CD4-positive, alpha-beta T cell treated with Interleukin-1 beta for 1 hour (primary cell): ENCODE results near the gene ATP6V1D.
A peak's percentile ranks its signal among the peaks of the same experiment; 100 is the strongest.
"Not testable (repeated sequence)": the region's sequence is repeated elsewhere in the genome, so short reads cannot be mapped to it uniquely, and the experiment has no call there.

Experiments
- DNase-seq, 2 donors: peaks; one replicate each; pipeline ENCODE4 v3.0.0-alpha.2; 2020 to 2022

The ATP6V1D gene

DNA sequence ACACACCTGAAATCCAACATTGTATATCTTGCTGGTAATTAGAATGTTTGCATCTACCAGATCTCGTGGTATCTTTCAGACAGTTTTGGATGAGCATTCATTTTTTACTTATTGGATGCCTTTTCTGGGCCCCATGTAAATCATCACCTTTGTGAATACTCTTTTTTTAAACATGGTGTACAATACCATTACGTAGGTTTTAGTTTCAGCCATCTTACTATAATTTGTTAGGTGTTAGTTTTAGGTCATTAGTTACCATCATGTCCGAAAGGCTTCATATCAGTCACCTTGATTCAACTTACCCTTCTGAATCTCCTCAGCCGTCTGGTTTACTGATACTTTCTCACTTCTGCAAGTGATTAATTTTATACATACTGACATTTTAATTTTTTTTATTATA lies 5.9 kb upstream of the ATP6V1D start:
- no peak for DNase-seq

- DNase-seq = no peak
These were observed 1.0 kb upstream of the ATP6V1D start for GRCh38 chr14:67360470-67361206.

GRCh38 chr14:67358924-67359774 lies 455 bp downstream of the ATP6V1D start:
- no peak for DNase-seq

DNA sequence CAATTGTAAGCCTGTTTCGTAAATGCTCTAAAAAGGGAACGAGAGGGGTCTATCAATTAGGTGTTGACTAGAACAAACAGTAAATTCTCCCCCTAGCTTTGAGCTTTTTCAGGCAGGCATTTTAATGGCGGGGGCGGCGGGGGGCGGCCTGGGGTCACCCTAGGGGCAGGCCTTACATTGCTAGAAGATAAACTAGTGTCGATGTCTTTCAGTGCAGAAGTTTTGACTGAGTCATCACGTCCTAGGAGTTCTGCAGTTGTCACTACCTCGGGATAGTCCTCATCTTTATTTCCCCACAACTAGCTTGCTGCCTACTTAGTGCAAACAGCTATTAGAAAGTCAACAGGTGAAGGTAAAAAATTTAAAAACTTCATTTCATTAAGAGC lies 1.6 kb downstream of the ATP6V1D start:
- no peak for DNase-seq

- DNase-seq = no peak
These were observed 2.2 kb downstream of the ATP6V1D start for GRCh38 chr14:67357186-67357968.

DNA sequence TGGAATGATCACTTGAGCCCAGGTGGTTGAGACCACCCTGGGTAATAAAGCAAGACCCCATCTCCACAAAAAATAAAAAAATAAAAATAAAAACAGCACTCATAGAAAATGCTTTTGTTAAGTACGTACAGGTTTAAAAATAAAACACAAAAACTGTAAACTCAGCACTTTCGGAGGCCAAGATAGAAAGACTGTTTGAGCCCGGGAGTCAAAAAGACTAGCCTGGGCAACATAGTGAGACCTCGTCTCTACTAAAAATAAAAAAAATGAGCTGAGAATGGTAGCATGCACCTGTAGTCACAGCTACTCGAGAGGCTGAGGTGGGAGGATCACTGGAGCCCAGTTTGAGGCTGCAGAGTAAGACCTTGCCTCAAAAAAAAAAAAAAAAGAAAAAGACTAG lies 7.5 kb downstream of the ATP6V1D start:
- DNase-seq = no peak

GRCh38 chr14:67345583-67345982 lies 14.0 kb downstream of the ATP6V1D start:
- no peak for DNase-seq

DNA sequence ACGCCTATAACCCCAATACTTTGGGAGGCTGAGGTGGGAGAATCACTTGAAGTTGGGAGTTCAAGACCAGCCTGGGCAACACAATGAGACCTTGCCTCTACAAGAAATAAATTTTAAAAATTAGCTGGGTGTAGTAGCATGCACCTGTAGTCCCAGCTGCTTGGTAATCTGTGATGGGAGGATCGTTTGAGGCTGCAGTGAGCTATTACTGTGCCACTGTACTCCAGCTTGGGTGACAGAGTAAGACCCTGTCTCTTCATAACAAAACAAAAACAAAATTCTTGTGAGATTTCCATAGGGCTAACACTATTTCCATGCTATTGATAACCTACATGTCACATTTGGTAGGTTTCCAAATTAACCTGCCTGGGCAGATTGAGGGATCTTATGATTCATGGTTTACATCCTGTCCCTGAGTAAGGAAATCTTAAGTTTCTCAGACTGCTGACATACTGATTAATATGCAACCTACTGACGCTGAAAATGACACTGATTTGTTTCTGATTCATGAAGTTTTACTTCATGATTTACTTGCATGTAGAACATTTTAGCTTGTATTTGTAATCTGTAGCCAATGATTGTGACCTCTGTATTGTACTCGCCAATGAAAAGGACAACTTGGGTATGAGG lies 15.9 kb downstream of the ATP6V1D start:
- DNase-seq = no peak

DNA sequence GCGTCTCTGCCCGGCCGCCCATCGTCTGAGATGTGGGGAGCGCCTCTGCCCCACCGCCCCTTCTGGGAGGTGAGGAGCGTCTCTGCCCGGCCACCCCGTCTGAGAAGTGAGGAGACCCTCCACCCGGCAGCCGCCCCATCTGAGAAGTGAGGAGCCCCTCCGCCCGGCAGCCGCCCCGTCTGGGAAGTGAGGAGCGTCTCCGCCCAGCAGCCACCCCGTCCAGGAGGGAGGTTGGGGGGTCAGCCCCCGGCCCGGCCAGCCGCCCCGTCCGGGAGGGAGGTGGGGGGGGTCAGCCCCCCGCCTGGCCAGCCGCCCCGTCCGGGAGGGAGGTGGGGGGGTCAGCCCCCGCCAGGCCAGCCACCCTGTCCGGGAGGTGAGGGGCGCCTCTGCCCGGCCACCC lies 18.4 kb downstream of the ATP6V1D start:
- DNase-seq = not testable (repeated sequence)

DNA sequence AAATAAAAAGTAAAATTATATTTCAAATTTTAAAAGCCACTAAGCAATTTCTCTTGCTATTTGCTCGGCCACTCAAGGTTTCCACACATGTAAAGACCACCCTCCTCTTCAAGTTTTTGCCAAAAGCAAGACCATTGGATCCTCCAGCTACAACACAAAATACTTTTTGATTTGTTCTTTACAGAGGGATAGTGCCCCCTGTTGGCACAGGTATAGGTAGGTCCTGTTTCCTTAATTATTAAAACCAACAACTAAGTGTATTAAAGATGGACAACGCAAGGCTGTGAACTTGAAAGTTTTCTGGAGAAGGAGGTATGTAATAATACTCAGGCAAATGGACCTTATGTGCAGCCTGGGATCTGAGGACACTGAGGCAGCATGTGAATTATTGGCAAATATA lies 23.8 kb downstream of the ATP6V1D start:
- peak in 1 of 2 donors; percentile 21 for DNase-seq

DNA sequence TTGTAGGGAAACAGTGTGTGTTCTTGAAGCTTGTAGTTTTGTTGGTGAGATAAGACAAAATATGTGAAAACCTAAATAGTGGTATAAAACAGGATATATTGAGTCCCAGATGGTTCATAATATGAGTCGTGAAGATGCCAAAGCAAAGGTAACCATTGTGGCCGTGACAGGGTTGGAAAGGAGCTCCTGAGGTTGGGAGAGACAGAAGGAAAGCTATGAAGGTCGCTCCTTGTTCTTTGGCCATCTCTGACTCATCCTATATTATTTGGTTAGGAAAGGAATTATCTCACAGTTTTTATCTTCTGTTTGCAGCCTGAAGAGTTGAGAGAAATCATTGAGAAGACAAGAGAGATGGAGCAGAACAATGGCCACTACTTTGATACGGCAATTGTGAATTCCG lies 27.1 kb downstream of the ATP6V1D start:
- DNase-seq = no peak

DNA sequence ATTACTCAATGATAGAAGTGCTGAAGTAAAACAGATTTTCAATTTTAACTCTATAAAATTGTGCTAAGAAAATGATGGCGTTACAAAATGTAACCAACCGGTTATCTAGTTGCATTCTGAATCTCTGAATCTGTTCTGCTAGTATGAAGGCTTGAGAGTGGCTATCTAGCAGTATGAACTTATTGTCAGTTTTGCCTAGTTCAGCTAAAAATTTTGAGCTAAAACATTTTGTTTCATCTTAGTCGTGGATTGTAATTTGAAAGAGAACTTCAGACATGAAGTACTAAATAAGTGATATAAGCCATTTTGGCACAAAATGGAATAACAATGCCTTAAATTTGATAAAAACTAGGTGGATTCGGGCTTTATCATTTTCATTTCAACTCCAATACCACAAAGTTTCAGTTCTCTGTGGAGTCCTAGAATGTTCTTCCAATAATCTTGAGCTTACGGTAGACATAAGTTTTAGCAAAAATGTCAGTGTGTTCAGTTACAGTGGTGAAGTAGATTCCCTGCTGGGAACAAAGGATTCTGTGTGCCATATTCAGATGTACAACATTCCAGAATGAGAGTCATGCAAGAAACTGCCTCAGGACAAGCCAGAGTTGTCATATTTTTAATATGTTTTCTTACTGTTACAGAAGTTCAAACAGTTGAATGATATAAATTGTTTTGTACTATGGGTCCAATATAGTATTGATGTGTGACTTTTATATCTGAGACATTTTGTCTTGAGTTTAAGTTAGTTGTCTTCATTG lies 28.1 kb downstream of the ATP6V1D start:
- no peak for DNase-seq

DNA sequence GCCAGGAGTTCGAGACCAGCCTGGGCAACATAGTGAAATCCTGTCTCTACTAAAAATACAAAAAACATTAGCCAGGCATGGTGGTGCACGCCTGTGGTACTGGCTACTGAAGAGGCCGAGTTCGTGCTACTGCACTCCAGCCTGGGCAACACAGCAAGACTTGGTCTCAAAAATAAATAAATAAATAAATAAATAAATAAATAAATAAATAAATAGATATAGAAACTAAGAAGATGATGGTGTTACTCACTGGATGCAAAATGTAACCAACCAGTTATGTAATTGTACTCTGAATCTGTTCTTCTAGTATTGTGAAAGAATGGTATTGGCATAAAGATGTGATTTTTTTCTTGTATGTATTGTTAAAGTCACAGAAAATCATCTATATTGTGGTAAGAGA lies 29.9 kb downstream of the ATP6V1D start:
- not testable (repeated sequence) for DNase-seq

DNA sequence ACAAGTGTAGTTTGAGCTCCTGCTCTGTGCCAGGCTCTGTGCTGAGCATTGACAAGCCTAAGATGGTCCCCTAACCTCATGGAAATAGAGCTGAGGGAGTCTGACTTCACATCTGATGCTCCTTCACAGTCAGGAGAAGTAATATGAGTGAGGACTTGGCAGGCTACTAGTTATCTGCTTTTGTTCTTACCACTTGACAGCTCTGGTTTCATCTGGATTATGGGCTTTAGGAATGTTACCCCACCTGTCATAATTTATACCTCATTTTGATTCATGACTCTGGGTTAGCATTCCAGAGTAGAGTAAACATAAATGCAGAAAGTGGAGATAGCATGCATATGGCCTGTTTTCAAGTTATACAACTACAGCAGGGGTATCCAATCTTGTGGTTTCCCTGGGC lies 40.5 kb downstream of the ATP6V1D start:
- DNase-seq = no peak

GRCh38 chr14:67317822-67318221 lies 41.8 kb downstream of the ATP6V1D start:
- no peak for DNase-seq

DNA sequence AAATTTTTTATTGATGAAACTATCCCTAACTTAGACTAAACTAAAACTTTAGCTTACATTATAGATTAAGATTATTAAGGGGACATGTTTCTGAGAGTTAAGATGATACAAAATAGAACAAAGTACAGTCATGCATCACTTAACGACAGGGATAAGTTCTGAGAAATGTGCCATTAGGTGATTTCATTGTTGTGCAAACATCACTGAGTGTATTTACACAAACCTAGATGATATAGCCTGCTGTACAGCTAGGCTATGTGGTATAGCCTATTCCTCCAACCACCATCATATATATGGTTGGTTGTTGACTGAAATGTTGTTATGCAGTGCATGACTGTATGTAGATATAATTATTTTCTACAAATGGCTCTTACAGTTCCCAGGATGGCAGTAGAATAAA lies 46.5 kb downstream of the ATP6V1D start:
- no peak for DNase-seq

GRCh38 chr14:67311868-67312267 lies 47.7 kb downstream of the ATP6V1D start:
- DNase-seq = no peak
